GM19324 (cell line): ENCODE measurements around the gene TMEM244.
"Not testable (repeated sequence)": the region's sequence is repeated elsewhere in the genome, so short reads cannot be mapped to it uniquely, and the experiment has no call there.

Source experiments
- ATAC-seq: cut with Tn5 transposase; IDR thresholded peaks from one replicate; pipeline ENCODE4 v1.9.1; 2021; ENCODE audit warnings: mild to moderate bottlenecking, moderate library complexity; ENCODE audit not compliant: unreplicated experiment, low FRiP score

The TMEM244 gene

DNA sequence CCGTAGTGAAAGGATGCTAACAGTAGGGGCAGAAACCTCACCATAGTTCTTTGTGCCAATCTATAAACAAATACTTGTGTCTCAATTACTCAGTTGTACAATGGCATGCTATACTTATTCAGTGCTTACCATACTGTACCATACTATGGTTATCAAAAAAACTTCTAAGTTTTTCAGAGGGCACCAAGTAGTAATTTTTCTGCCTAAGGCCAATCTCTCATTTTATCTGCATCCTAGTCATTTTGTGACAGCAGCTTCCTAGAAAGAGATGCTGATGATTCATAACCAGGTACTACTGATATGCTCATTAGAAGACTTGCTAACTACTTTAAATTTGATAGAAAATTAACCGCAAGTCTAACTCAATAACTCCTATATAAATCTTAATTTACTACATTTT lies 42.9 kb downstream of the TMEM244 start:
- no peak for ATAC-seq

DNA sequence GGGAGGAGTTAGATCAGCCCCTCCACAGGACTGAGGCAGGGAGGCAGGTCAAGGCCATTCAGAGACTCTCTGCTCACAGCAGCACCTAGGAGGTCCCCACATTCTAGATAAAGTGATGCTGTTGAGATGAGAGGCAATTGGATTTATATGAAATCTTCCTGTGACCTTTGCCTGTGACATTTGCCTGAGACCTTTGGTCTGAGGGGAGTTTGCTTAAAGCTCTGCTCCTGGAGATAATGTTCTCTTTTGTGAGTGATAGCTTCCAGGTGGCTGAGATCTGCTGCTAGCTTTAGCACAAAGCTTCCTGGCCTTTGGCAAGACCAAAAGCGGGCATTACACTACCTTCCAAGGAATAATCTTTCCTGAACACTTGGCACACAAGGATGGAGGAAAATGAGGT lies 43.3 kb downstream of the TMEM244 start:
- no peak for ATAC-seq

DNA sequence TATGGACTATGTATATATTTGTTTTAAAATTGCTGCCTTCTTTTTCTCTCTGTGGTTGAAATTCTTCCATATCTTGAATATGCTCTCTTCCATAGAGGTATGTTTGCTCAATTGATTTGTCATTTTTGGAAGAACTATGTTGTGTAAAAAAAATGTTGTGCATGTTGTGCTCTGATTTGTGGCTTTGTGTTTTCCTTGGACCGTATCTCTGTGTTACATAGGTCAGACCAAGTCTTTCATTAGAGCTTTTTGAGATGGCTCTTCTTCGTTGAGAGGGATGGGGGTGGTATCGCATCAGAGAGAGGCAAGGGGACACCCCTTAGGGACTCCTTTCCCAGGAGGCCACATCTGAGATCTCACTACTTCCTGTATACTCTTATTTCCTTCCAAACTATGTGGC lies 43.8 kb downstream of the TMEM244 start:
- ATAC-seq = no peak

- ATAC-seq = no peak
Observed at GRCh38 chr6:129812145-129812777, 48.9 kb downstream of the TMEM244 start.

GRCh38 chr6:129807141-129807540 lies 54.0 kb downstream of the TMEM244 start:
- ATAC-seq = not testable (repeated sequence)

DNA sequence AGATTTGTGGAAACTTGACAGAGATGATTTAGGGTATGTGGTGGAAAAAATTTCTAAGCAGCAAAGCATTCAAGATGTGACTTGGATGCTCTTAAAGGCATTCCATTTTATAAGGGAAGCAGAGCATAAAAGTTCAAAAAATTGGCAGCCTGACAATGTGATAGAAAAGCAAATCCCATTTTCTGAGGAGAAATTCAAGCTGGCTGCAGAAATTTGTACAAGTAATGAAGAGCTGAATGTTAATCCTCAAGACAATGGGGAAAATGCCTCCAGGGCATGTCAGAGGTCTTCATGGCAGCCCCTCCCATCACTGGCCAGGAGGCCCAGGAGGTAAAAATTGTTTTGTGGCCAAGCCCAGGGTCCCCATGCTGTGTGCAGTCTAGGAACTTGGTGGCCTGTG lies 58.2 kb downstream of the TMEM244 start:
- not testable (repeated sequence) for ATAC-seq

GRCh38 chr6:129801909-129802308 lies 59.2 kb downstream of the TMEM244 start:
- ATAC-seq = no peak

DNA sequence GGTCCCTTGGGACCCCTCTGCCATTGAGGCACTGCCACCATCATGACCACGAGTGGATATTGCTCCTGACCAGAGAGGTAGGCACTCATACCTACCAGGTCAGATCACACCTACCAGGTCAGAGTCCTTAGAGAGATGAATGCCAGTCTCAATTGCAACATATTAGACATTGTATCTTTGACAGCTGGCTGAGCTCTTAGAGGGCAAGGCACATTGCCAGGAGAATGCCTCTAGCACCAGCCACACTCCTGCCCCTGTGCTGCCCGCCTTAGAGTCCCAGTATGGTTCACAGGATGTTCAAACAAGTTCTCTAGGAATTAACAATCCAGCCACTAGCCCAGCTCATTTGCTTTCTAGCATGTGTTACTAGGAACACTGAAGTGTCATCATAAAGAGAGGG lies 65.9 kb downstream of the TMEM244 start:
- ATAC-seq = no peak

- ATAC-seq = no peak
Observed at GRCh38 chr6:129793447-129793846, 67.7 kb downstream of the TMEM244 start.

- ATAC-seq = no peak
Observed at GRCh38 chr6:129792049-129792448, 69.1 kb downstream of the TMEM244 start.

DNA sequence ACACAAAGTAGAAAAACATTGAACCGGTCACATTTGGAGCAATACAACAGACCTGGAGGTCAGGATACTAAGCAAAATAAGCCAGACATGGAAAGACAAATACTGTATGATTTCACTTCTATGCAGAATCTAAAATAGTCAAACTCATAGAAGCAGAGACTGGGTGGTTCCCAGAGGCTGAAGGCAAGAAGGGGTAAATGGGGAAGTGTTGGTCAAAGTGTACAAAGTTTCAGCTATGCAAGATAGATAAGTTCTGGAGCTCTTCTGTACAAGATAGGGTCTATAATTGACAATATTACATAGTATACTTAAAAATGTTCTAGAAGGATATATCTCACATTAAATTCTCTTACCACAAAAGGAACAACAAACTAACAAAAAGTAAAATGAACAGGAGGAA lies 70.3 kb downstream of the TMEM244 start:
- no peak for ATAC-seq

DNA sequence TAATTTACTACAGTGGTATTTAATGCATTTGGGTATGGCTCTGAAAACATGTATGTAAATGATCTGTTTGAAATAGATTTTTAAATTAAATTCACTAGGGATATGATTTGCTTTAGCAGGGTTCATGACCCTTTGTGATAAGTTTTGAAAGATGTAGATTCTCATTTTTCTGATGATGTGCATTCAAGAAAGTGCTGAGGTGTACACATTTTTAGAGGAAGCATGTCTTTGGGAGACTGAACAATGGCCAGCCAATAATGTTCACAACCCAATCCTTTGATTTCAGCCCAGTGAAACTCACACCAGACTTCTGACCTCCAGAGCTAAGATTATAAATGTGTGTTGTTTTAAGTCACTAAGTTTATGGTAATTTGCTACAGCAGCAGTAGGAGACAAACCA lies 71.1 kb downstream of the TMEM244 start:
- no peak for ATAC-seq

DNA sequence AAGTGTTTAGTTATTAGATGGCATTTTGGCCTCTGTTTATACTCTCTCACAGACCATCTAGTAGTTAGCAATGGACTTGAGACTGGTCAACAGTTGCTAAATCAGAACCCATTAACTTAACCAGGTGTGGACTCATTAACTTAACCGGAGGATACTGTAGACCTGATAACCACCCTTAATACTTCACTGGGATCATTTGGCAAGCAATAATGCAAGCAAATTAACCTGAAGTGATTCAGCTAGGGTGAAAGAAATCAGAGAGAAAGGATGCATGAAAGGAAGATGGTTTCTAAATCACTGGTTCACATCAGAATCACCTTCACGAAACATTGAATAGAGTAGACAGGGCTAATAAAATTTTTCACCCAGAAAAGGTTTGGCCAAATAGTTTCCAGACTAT lies 73.3 kb downstream of the TMEM244 start:
- ATAC-seq = no peak

DNA sequence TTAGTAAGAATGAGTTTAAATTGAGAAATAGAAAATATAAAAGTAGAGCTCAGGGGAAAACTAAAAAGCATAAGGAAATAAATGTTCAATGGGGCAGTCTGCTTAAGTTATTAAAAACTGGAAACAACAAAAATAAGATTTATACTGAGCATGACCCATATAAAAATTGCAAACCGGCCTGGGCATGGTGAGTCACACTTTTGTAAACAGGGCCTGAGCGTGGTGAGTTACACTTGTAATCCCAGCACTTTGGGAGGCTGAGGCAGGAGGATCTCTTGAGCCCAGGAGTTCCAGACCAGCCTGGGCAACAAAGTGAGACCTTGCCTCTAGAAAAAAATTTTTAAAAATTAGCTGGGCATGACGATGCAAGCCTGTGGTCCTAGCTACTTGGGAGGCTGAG lies 74.6 kb downstream of the TMEM244 start:
- no peak for ATAC-seq

DNA sequence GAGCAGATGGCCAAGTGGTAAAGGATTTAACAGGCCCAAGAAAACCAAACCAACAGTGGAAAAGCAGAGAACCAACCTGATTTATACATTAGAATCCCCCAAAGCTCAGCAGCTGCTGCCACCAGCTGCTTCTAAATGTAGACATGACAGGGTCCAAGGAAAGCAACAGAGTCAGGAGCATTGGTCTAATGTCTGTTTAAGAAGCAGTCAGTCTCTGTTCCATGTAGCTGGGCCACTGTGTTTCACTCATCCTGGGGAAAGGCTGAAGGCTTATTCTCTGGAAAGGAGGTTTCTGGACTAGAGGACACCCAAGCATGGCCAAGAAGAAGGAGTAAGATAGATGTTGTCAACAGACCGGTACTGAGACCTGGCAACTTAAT lies 75.4 kb downstream of the TMEM244 start:
- no peak for ATAC-seq

GRCh38 chr6:129785047-129785755 lies 75.9 kb downstream of the TMEM244 start:
- no peak for ATAC-seq
